Gastrocnemius medialis (tissue), 4 donors: Measurements from ENCODE around the gene PANX1. TPM values are rescaled to one million over a fixed set of nuclear protein-coding genes. Genes with fewer than 3 reads are reported as not detected.

Experiments
- ATAC-seq, 2 donors: fragments of 150-250 bp; one replicate each; pipeline ENCODE4 v1.9.1; 2016
- DNase-seq, 2 donors: peaks; one replicate each; pipeline ENCODE4 v3.0.0-alpha.2; 2019
- H3K27ac ChIP-seq, 4 donors: fragments of 200-600 bp; sonication (generic); 1 replicate in 1 of 4; 2 replicates in 3 of 4; pipeline ENCODE4 v1.5.1; 2016 to 2018; ENCODE audit warnings: mild to moderate bottlenecking in 2 of 4, moderate library complexity in 1 of 4
- H3K27me3 ChIP-seq, 3 donors: fragments of 200-600 bp; sonication (generic) in 2 of 3; 1 replicate in 1 of 3; 2 replicates in 2 of 3; pipeline versions ENCODE4 v1.5.1 to v1.6.0; 2016 to 2019; ENCODE audit warnings: mild to moderate bottlenecking in 1 of 3, moderate library complexity in 1 of 3
- H3K36me3 ChIP-seq, 2 donors: fragments of 200-600 bp; sonication (generic) in 1 of 2; one replicate each; pipeline ENCODE4 v1.5.1; 2017 to 2018
- H3K4me1 ChIP-seq, 2 donors: fragments of 200-600 bp; sonication (generic) in 1 of 2; one replicate each; pipeline ENCODE4 v1.5.1; 2016 to 2017; ENCODE audit warnings: mild to moderate bottlenecking in 2 of 2
- H3K4me3 ChIP-seq, 4 donors: fragments of 200-600 bp; sonication (generic) in 3 of 4; 1 replicate in 1 of 4; 2 replicates in 3 of 4; pipeline ENCODE4 v1.5.1; 2016 to 2019; ENCODE audit warnings: mild to moderate bottlenecking in 2 of 4
- H3K9me3 ChIP-seq, 3 donors: fragments of 200-600 bp; sonication (generic) in 2 of 3; 1 replicate in 1 of 3; 2 replicates in 2 of 3; pipeline ENCODE4 v1.5.1; 2016 to 2019
- CTCF ChIP-seq, 5 experiments: fragments of 450-650 bp in 3 of 5; fragments of 200-600 bp in 2 of 5; sonication (generic) in 2 of 5; IDR thresholded peaks in 4 of 5; conservative IDR thresholded peaks in 1 of 5; 1 replicate in 4 of 5; 2 replicates in 1 of 5; pipeline ENCODE4 v1.5.1; 2016 to 2019; ENCODE audit warnings: antibody characterized with exemption in 5 of 5, mild to moderate bottlenecking in 3 of 5, moderate library complexity in 3 of 5
- POLR2A ChIP-seq, 2 donors: fragments of 450-650 bp; IDR thresholded peaks; one replicate each; pipeline ENCODE4 v1.6.1; 2017; ENCODE audit warnings: antibody characterized with exemption in 2 of 2, mild to moderate bottlenecking in 2 of 2, moderate library complexity in 2 of 2
- in situ Hi-C, 4 donors: fragments of 200-750 bp; cut with MboI; loops; one replicate each; pipeline versions ENCODE4 v1.15.0 to v1.8.0; 2017; ENCODE audit warnings: low sequenced_read_pairs in 4 of 4
- intact Hi-C: fragments of 100-400 bp; cut with DNase I; formaldehyde crosslinking; loops from one replicate; pipeline ENCODE4 v1.15.1; 2023; ENCODE audit warnings: low total_unique reads
- total RNA-seq, 4 donors: library from RNA; depleted of rRNA; stranded (reverse); fragments of >200 nt; gene quantifications; one replicate each; pipeline versions ENCODE4 v1.1.0 to v1.2.3, GENCODE V29; 2016

PANX1 gene
- total RNA-seq, 4 donors from 2014 or later = 29.1 to 109 (median 37.9) TPM

GRCh38 chr11:94183886-94184264, 55.2 kb downstream of the PANX1 start:
- H3K9me3 ChIP-seq = no peaks in the 10 kb centered on the region
- H3K27ac ChIP-seq = no peak overlapping the region
- intact Hi-C loops = no loop called here
- no peaks in the 10 kb centered on the region for H3K27me3 ChIP-seq
- no peak for ATAC-seq
- H3K4me3 ChIP-seq = no peak overlapping the region
- DNase-seq = no peak
- no peaks in the 10 kb centered on the region for H3K4me1 ChIP-seq
- in situ Hi-C loops = no loop called here
- TF ChIP-seq CTCF (IDR thresholded peaks at IDR 0.05 in 4 of 5, conservative IDR thresholded peaks at IDR 0.05 in 1 of 5) = peak in 3 of 5 experiments; percentile 38 to 58 (median 45)
- no peak for TF ChIP-seq POLR2A (IDR thresholded peaks at IDR 0.05)
- peaks cover 0 to 32% of the 10 kb centered on the region in 2 donors for H3K36me3 ChIP-seq

DNA sequence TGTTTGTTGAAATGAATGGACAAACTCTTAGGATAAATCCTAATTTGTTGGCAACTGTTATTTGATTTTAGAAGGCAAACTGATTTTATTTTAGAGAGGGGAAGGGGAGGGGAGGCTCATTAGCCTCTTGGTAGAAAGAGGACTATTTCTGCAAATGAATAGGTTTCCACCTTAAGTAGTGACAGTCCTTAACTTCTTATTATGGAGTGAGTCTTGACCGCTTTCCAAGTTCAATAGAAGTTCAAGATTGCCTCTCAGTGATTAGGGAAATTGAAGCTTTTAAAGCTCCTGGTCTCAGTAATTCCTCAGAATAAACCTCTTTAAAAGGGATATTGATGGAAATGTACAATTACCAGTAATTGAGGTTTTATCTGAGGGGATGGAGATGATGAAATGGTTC, 55.7 kb downstream of the PANX1 start:
- in situ Hi-C loops = no loop called here
- no peak for ATAC-seq
- intact Hi-C loops = no loop called here
- no peaks in the 10 kb centered on the region for H3K27me3 ChIP-seq
- H3K4me3 ChIP-seq = no peak overlapping the region
- no peaks in the 10 kb centered on the region for H3K4me1 ChIP-seq
- TF ChIP-seq POLR2A (IDR thresholded peaks at IDR 0.05) (no peak), CTCF (IDR thresholded peaks at IDR 0.05 in 4 of 5, conservative IDR thresholded peaks at IDR 0.05 in 1 of 5) (no peak)
- DNase-seq = no peak
- no peaks in the 10 kb centered on the region for H3K9me3 ChIP-seq
- H3K36me3 ChIP-seq = peaks cover 0 to 27% of the 10 kb centered on the region in 2 donors
- no peak overlapping the region for H3K27ac ChIP-seq

GRCh38 chr11:94184846-94185245, 56.2 kb downstream of the PANX1 start:
- H3K9me3 ChIP-seq = no peaks in the 10 kb centered on the region
- no peaks in the 10 kb centered on the region for H3K4me1 ChIP-seq
- intact Hi-C loops = no loop called here
- DNase-seq = no peak
- in situ Hi-C loops = no loop called here
- peaks cover 0 to 23% of the 10 kb centered on the region in 2 donors for H3K36me3 ChIP-seq
- ATAC-seq = no peak
- TF ChIP-seq CTCF (IDR thresholded peaks at IDR 0.05 in 4 of 5, conservative IDR thresholded peaks at IDR 0.05 in 1 of 5) = no peak
- TF ChIP-seq POLR2A (IDR thresholded peaks at IDR 0.05) = no peak
- H3K4me3 ChIP-seq = no peak overlapping the region
- H3K27ac ChIP-seq = no peak overlapping the region
- no peaks in the 10 kb centered on the region for H3K27me3 ChIP-seq

DNA sequence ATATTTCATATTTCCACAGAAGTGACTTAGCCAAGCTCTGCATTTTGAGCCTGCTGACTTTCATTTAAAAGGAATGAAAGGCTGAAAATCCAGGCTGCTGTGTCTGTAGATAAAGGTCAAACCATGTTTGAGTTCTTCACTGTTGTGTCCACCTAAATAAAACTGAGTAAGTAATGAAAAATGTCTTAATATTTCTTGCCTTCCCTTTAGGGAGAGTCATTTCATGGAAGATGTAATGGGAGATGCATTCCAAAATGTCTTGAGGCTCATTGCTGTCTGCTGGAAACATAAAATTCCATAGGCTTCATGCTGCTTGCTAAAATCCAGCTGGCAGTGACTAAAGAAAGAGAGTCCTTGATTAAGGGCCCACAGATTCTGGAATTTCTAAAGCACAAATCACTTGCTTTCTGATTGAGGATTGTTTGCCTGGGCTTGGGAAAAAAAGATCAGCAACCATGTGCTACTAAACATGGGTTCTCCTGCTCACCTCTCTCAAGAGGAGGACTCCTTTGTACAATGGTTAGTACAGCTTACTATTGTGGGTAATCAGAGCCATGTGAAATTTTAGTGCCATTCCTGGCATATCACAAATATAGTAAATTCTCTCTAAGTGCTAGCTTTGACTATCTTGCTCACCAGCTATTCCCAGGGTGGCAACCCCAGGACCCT, 56.9 kb downstream of the PANX1 start:
- intact Hi-C loops = no loop called here
- H3K36me3 ChIP-seq = peaks cover 0 to 16% of the 10 kb centered on the region in 2 donors
- no peak overlapping the region for H3K27ac ChIP-seq
- no peak overlapping the region for H3K4me3 ChIP-seq
- no peaks in the 10 kb centered on the region for H3K27me3 ChIP-seq
- in situ Hi-C loops = no loop called here
- no peaks in the 10 kb centered on the region for H3K4me1 ChIP-seq
- TF ChIP-seq POLR2A (IDR thresholded peaks at IDR 0.05) = no peak
- TF ChIP-seq CTCF (IDR thresholded peaks at IDR 0.05 in 4 of 5, conservative IDR thresholded peaks at IDR 0.05 in 1 of 5) = no peak
- DNase-seq (no peak), ATAC-seq (no peak)
- H3K9me3 ChIP-seq = no peaks in the 10 kb centered on the region
